Progenitor cell of endocrine pancreas (in vitro differentiated cells): Measurements from ENCODE around the gene PSMB7. TPM values are rescaled to one million over a fixed set of nuclear protein-coding genes. Genes with fewer than 3 reads are reported as not detected.

Experiments
- DNase-seq: peaks from one replicate; pipeline ENCODE4 v3.0.0; 2021; ENCODE audit warnings: low spot score; ENCODE audit not compliant: unreplicated experiment
- H3K27ac Mint-ChIP-seq: 2 replicates; pipeline ENCODE4 v1.8.0; 2021; ENCODE audit warnings: mild to moderate bottlenecking, moderate library complexity, mixed read lengths
- H3K27me3 Mint-ChIP-seq: 2 replicates; pipeline ENCODE4 v1.8.0; 2021; ENCODE audit warnings: mixed read lengths
- H3K36me3 Mint-ChIP-seq: 2 replicates; pipeline ENCODE4 v1.8.0; 2022; ENCODE audit warnings: mixed read lengths; ENCODE audit not compliant: insufficient read depth
- H3K4me1 Mint-ChIP-seq: 2 replicates; pipeline ENCODE4 v1.8.0; 2021; ENCODE audit warnings: low read depth, mixed read lengths
- H3K4me3 Mint-ChIP-seq: 2 replicates; pipeline ENCODE4 v1.8.0; 2021; ENCODE audit warnings: low read depth, mild to moderate bottlenecking, moderate library complexity, mixed read lengths
- H3K9me3 Mint-ChIP-seq: 2 replicates; pipeline ENCODE4 v1.8.0; 2021; ENCODE audit warnings: low read depth, mixed read lengths
- CTCF ChIP-seq: fragments of 200-600 bp; sonication (generic); IDR thresholded peaks from one replicate; pipeline ENCODE4 v1.5.0; 2021; ENCODE audit warnings: antibody characterized with exemption, mild to moderate bottlenecking; ENCODE audit not compliant: unreplicated experiment
- total RNA-seq: library from RNA; stranded (reverse); gene quantifications from 2 replicates; pipeline ENCODE4 v1.2.1, GENCODE V29; 2021

PSMB7 gene
- total RNA-seq, 1 donor from 2014 or later, result 144 TPM

- Mint-ChIP-seq H3K4me3 (no peak overlapping the region), H3K36me3 (peaks cover 6% of the 10 kb centered on the region), H3K27ac (no peak overlapping the region), H3K9me3 (peaks cover 6% of the 10 kb centered on the region), H3K4me1 (no peaks in the 10 kb centered on the region), H3K27me3 (no peaks in the 10 kb centered on the region)
- no peak for DNase-seq
- no peak for TF ChIP-seq CTCF
Measured at GRCh38 chr9:124323904-124324303, 91.3 kb downstream of the PSMB7 start.

- no peaks in the 10 kb centered on the region for H3K4me1 Mint-ChIP-seq
- peaks cover 6% of the 10 kb centered on the region for H3K36me3 Mint-ChIP-seq
- H3K4me3 Mint-ChIP-seq, result no peak overlapping the region
- no peak for DNase-seq
- TF ChIP-seq CTCF, result no peak
- no peaks in the 10 kb centered on the region for H3K27me3 Mint-ChIP-seq
- H3K9me3 Mint-ChIP-seq, result peaks cover 6% of the 10 kb centered on the region
- no peak overlapping the region for H3K27ac Mint-ChIP-seq
Measured at GRCh38 chr9:124322618-124323432, 92.4 kb downstream of the PSMB7 start.

GRCh38 chr9:124321935-124322334 is 93.3 kb downstream of the PSMB7 start:
- peaks cover 6% of the 10 kb centered on the region for H3K9me3 Mint-ChIP-seq
- H3K27me3 Mint-ChIP-seq, result no peaks in the 10 kb centered on the region
- no peak for TF ChIP-seq CTCF
- H3K4me3 Mint-ChIP-seq, result no peak overlapping the region
- DNase-seq, result no peak
- peaks cover 10% of the 10 kb centered on the region for H3K36me3 Mint-ChIP-seq
- no peaks in the 10 kb centered on the region for H3K4me1 Mint-ChIP-seq
- no peak overlapping the region for H3K27ac Mint-ChIP-seq

- DNase-seq, result no peak
- Mint-ChIP-seq H3K4me3 (no peak overlapping the region), H3K4me1 (no peaks in the 10 kb centered on the region), H3K27me3 (no peaks in the 10 kb centered on the region), H3K36me3 (peaks cover 12% of the 10 kb centered on the region), H3K27ac (no peak overlapping the region), H3K9me3 (peaks cover 6% of the 10 kb centered on the region)
- no peak for TF ChIP-seq CTCF
Measured at GRCh38 chr9:124321416-124321815, 93.8 kb downstream of the PSMB7 start.

- Mint-ChIP-seq H3K4me1 (no peaks in the 10 kb centered on the region), H3K27ac (no peak overlapping the region), H3K4me3 (no peak overlapping the region), H3K36me3 (peaks cover 12% of the 10 kb centered on the region), H3K9me3 (peaks cover 6% of the 10 kb centered on the region), H3K27me3 (no peaks in the 10 kb centered on the region)
- peak; percentile 74 for TF ChIP-seq CTCF
- DNase-seq, result peak; percentile 59
Measured at GRCh38 chr9:124320062-124320973, 94.9 kb downstream of the PSMB7 start.
